CD1c-positive myeloid dendritic cell (primary cell): ENCODE measurements around the gene CTPS1.

Experiments
- DNase-seq: peaks from one replicate; pipeline ENCODE4 v3.0.0-alpha.2; 2016; ENCODE audit errors: extremely low spot score

CTPS1 gene

DNA sequence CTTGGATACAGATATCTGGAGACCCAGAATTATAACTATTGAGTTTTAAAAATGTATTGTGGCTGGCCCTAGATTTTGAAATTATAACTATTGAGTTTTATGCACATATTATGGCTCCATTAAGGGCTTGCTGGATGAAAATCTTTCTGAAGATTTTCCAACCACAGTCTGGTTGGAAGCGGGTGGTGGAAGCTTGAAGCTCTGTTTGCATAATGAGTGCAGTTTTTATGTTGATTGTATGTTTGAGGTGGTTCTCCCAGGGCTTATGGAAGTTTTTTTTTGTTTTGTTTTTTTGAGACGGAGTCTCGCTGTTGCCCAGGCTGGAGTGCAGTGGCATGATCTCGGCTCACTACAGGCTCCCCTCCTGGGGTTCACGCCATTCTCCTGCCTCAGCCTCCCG lies 10.1 kb upstream of the CTPS1 start:
- DNase-seq = no peak

DNA sequence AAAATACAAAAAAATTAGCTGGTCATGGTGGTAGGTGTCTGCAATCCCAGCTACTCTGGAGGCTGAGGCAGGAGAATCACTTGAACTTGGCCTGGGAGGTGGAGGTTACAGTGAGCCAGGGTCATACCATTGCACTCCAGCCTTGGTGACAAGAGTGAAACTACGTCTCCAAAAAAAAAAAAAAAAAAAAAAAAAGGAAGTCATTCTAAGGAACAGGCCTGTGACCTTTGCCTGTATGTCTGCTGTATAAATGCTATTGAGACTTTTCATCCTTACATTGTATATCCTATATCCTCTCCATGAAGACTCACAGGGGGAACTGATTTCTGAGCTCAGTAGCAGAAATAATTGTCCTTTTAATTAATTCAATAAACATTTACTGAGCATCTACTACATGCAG lies 7.5 kb upstream of the CTPS1 start:
- peak; percentile 60 for DNase-seq

DNA sequence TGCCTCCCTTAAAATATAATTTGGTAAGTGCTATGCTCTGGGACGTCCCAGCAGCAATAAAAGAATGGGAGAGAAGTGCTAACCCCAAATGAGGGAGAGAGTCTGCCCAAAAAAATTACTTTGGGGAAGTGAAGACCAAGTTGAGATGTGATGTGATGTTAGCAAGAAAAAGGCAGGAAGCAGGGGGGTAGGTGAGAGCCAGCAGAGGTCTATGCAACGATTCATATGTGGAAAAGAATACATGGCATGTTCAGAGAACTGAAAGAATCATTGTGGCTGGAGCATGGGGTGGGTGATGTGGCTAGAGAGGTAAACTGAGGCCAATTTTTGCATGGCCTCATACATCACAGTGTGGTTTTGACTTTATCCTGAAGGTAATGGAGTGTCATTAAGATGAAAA lies 5.6 kb upstream of the CTPS1 start:
- peak; percentile 30 for DNase-seq

DNA sequence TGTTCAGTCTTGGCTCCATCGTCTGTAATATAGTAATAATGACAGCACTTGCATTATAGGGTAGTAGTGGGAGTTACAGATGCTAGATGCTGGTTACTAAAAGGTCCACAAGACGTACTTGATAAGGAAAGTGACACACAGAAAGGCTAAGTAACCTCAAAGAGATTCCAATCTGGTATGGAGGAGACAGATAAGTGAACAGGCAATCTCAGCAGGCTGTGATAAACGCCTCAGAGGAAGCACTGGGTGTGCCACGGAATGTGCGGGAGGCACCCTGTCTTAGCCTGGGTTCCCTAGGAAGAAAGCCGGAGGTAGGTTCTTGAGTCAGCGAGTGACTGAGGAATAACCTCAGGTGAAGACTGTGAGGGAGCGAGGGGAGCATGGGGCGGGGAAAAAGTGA lies 4.6 kb upstream of the CTPS1 start:
- no peak for DNase-seq

DNA sequence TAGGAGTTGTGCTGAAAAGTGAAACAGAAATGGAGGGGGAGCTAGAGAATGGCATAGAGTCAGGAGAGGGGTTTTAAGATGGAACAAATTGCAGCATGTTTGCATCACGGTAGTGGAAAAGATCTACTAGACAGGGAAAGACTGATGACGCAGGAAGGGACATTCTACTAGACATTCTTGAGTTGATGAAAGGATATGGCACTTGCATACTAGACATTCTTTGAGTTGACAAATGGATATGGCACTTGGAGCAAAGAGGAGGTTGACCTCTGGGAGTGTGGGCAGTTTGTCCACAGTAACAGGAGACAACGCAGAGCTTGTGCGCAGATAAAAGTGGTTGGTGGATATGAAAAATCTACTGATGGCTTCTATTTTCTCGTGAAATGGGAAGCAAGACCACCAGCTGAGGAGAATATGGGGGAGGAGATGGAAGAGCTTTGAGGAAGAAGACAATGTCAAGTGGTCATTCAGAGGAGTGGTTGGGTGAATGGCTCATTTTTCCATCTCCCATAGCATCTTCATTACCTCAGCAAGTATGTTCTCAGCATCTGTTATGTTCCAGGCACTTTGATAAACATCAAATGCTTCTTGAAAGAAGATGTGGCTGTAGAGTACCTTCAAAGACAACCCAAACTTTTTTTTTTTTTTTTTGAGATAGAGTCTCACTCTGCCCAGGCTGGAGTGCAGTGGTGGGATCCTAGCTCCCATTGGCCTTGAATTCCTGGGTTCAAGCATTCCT lies 2.4 kb upstream of the CTPS1 start:
- DNase-seq = no peak

DNA sequence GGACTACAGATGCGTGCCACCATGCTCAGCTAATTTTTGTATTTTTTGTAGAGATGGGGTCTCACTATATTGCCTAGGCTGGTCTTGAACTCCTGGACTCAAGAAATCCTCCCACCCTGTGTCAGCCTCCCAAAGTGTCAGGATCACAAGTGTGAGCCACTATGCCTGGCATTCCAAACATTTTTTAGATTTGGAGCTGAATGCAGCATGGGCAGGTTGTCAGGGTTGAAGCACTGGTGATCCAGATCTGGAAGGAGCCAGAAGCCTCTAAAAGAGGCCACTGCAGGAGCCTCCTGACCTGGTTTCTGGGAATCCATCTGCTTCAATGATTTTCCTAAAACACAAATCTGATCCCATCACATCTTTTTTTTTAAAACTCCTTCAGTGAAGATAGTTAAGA lies 1.8 kb upstream of the CTPS1 start:
- DNase-seq = no peak

DNA sequence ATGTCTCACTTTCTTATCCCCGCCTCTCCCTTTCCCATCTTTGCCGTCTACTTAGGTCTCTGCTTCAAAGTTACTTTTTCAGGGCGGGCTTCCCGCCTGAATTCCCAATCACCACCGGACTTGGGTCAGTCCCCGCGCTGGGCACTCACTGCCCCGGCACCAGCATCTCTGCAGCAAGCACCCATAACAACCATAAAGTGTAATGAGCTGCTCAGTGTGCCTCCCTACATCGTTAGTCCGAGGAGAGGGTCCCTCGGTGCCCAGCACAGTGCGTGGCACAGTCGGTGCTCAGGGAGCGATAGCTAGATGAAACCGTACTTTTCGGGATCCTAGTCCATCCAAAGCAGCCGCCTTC lies 633 bp upstream of the CTPS1 start:
- DNase-seq = no peak

DNA sequence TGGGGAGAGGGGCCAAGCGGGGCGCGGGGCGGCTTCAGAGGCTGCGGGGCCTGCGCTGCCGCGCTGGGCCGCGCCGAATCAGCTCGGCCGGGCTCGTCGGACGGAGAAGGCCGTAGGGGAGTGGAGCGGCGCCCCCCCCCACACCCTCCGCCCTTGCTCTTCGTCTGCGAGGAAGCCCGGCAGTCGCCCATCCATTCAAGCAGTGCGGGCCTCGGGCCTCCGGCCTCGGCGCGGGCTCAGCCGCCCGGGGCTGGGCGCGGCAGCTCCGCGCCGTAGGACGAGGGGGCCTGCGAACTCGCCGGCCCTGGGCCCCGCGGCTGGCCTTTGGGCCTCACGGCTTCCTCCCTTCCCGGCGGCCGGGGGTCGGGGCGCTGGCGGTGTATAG lies 564 bp downstream of the CTPS1 start:
- DNase-seq = no peak

DNA sequence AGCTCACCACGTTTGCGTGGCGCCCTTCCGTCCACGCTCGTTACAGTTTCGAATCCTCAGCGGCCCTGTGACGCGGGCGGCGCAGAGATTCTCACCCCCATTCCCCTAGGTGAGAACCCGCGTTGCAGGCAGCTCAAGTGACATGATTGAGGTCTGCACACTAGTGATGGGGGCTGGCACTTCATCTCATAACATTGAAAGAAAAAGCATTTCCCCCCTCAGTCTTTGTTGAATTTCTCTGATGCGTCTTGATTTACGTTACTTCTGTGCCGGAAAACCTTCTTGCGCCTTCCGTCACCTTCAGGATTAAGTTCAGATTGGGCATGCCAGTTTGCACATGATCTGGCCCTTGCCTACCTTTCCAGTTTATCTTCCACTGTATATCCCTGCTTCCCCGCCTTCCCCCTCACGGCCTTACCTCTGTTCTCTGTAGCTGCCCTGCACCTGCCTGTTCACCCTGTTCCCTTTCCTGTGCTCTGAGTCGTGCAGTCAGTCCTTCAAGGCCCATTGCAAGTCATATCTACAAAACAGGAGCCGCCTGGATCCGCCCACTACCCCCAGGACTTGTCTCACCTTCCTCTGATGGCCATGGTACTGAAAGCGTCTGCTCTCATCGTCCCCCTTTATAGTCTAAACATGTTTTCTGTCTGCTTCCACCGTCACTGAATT lies 1.1 kb downstream of the CTPS1 start:
- DNase-seq = peak; percentile 35

DNA sequence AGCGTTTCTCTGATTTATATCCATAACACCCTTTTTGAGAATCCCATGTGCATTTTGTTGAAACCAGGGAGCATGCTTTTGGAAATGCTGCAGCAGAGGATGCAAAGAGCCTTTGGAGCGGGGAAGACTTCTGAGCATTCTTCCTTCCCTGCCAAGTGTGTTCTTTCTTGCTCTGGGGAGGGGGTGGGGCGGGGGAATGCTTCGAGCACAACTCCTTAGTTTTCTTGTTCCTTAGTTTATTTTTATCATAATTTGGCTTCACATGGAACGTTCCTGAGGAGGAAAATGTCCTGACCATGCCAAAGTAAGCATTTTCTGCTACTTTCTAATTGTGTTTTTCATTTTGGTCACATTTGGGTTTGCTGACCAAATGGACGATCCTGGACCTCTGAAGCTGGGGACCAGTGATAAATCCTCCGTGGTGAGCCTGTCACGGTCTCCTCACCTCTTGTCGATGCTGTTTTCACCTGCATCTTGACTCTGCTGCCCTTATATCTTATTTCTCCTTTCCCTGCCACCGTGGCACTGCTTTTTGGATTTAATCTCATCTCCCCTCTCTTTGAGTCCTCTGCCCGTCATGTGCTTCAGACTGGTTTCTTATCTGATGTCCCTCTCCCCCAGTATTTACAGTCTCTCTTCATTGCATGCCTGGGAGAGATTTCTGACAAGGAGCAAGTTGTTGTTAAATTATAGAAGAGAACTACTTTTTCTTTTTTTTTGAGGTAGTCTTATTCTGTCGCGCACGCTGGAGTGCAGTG lies 2.4 kb downstream of the CTPS1 start:
- no peak for DNase-seq

DNA sequence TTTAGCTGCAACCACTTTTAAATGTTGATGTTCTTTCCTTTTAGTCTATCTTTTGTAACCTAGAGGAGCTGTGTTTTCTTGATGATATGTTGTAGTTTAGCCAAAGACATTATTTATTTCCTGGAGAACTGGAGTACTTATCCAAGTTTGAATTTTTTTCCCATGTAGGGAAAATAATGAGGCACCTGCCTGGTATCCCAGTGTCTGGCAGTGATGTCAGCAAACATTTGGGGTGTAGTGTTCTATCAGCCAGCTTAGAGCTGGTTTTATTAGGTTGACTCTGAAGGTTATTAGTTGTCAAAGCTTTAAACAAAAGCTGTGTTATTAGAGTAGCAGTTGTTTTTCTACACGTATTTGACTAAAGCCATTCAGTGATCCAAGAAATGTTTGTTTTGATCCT lies 3.2 kb downstream of the CTPS1 start:
- DNase-seq = no peak

DNA sequence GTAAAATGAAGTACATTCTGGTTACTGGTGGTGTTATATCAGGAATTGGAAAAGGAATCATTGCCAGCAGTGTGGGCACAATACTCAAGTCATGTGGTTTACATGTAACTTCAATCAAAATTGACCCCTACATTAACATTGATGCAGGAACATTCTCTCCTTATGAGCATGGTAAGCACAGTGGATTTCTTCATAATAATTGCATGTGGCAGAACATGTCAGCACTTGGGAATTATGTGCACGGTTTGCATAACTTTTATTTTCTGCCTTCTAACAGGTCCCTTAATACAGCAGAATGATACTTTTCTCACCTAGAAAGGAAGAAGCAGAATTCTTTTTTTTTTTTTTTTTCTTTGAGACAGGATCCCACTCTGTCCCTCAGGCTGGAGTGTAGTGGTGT lies 3.8 kb downstream of the CTPS1 start:
- DNase-seq = no peak

DNA sequence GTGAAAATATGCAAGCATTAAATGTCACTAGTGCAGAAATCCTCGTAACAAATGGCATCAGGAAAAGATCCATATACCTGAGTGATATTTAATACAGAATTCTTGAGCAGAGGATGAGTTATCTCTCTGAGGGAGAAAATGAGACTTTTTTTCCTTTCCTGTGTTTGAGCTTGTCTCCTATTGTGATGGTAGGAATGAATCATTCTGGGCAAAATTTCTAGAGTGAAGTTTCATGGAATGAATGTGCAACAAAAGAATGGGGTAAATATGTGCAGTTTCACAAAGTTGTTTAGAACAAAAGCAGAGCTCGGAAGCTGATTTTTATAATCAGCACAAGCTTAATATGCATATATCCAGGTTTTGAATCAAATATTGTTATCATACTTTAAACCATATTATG lies 4.6 kb downstream of the CTPS1 start:
- DNase-seq = no peak

DNA sequence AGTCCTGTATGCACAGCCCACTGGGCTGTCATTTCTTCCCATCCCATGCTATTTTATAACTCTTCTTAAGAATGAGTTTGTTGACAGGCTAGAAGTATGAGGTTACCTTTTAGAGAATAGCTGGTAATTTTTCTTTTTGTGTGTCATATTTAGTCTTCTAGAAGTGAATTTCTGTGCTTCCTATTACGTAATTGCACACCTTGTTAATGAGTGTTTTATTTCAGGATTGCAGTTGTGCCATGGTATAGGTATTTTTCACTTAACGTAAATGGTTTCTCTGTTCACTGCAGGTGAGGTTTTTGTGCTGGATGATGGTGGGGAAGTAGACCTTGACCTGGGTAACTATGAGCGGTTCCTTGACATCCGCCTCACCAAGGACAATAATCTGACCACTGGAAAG lies 5.0 kb downstream of the CTPS1 start:
- DNase-seq = no peak

DNA sequence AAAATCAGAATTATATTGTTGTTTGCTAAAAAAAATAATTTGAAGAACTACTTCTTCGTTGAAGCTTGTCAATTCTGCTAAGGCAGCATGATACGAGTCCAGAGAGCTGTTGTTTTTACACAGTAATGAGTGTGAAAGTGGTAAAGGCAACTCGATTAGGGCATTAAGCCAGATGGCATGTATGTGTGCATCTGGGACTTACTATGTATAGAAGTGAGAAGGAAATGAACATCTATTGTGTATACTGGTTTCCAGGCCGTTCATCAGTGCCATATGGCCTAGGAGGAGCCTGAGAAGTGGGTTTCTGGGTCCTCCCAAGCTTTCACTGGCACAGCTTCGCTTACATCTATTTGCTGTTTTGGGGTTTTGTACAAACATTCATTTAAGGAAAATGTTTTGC lies 5.7 kb downstream of the CTPS1 start:
- DNase-seq = no peak

DNA sequence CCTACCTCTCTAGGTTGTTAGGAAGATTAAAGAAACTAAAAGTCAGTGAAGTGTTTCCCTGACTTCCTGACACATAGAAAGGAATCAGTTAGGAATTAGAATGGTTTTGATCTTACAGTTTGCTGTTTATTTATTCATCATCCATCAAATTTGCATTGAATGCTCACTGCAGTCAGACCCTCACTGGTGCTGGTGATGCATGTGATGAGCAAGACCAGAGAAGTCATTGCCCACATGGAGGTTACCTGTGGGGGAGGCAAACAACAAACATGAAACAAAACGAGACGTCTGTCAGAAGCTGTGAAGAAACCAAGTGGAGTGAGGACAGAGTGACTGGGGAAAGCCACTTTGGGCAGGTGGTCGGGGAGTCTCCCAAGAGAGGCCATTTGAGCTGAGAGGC lies 6.4 kb downstream of the CTPS1 start:
- no peak for DNase-seq

DNA sequence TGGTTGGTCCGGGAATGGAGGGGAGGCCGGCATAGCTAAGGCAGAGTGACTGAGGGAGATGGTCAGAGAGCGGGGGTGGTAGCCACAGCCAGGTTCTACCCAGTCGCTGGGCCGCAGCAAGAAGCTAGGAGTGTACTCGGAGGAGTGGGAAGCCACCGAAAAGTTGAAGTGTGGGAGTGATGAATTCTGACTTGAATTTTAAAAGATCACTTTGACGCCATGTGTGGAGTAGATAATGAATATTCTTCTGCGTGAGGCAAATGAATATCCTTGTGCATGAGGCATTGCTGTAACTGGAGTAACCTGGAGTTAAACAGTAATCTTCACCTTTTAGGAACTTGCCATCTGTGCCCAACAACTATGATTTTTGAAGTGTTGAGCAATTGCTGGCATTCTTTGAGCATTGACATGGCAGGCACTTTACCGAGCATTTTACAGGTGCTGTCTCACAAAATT lies 6.9 kb downstream of the CTPS1 start:
- no peak for DNase-seq

DNA sequence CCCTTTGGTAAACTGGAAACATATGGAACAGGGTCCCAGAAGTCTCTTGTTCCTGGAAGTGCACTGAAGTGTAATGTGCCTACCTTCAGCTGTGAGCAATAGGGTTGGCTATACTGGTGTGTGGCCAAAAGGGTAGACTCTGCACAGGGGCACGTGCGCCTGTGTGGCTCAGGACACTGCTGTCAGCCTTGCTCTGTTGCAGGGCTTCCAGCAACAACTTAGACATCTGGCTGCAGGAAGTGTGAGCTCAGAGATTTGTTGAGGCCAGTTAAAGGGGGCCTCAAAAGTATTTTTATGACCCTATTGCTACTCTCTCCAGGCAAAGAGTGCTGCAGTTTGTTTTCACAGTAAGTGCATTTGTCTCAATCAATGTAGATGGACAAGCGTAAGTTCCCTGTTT lies 7.5 kb downstream of the CTPS1 start:
- no peak for DNase-seq

DNA sequence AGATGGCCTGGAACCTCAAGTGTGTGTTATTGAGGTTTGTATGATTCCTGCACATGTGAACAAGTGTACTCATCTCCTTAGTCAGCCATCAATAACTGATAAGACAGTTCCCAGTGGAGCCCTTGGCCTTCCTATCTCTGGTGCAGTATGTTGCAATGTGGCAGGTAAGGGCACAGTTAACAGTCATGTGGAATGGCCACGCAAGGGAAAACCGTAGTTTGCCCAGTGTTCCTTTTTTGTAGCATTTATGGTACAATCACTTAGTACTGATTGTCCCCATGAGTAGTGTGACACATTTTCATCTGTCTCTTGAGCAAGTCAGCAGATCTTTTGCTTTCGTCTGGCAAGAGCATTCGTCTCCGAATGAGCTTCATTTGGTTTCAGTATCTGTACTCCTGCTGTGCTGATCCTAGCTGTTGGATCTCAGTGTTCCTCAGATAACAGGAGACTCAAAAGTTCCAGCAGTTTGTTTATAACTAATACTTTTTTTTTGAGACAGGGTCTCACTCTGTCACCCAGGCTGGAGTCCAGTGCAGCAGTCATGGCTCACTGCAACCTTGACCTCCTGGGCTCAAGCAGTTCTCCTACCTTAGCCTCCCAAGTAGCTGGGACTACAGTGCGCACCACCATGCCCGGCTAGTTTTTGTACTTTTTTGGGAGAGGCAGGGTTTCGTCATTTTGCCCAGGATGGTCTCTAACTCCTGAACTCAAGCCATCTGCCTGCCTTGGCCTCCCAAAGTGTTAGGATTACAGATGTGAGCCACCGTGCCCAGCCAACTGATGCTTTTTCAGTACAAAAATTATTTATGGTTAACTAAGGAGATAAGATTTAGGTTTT lies 8.2 kb downstream of the CTPS1 start:
- DNase-seq = no peak

DNA sequence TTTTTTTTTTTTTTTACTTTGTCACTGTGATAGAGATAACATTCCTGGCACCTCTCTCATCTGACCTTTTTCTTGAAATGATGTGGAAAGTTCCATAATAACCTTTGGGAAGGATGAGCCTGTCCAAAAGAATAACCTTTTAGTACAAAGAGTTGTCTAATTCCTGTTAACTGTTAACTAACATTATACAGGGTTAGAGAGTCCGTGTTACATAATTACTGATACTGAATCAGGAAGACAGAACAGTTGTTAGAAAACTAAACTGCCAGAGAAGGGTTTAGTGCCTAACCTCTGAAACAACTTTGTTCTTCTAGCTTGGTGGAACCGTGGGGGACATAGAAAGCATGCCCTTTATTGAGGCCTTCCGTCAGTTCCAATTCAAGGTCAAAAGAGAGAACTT lies 8.8 kb downstream of the CTPS1 start:
- DNase-seq = no peak

DNA sequence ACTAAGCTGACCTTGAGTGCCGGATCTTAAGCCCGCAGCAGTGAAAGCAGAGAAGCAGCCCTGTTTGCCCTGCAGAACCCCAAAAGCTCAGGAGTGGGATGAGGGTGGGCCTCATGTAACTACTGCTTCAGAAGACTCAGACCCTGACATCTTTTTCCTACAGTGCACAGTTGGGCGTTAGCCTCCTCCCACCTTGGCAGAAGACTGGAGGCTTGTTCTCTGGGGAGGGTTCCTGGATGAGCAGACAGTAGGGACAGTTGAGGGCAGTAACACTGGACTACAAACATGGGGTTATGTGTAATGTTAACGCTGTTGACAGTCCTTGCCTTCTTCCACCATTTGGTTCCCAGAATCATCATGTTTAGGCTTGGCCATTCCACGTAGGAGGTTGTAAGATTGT lies 9.6 kb downstream of the CTPS1 start:
- DNase-seq = no peak

DNA sequence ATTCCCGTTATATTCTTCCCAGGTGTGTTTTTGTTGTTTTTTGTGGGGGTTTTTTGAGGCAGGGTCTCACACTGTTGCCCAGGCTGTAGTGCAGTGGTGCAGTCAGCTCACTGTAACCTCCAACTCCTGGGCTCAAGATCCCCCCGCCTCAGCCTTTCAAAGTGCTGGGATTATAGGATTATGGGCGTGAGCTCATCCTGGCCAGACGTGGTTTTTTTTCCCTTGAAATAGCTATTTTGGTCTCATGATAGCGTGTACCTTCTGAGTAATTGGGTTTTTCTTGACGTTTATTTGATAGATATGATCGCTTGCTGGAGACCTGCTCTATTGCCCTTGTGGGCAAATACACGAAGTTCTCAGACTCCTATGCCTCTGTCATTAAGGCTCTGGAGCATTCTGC lies 17.6 kb downstream of the CTPS1 start:
- DNase-seq = no peak
